ENCODE measurements around the gene ALDH16A1.

The ALDH16A1 gene

DNA sequence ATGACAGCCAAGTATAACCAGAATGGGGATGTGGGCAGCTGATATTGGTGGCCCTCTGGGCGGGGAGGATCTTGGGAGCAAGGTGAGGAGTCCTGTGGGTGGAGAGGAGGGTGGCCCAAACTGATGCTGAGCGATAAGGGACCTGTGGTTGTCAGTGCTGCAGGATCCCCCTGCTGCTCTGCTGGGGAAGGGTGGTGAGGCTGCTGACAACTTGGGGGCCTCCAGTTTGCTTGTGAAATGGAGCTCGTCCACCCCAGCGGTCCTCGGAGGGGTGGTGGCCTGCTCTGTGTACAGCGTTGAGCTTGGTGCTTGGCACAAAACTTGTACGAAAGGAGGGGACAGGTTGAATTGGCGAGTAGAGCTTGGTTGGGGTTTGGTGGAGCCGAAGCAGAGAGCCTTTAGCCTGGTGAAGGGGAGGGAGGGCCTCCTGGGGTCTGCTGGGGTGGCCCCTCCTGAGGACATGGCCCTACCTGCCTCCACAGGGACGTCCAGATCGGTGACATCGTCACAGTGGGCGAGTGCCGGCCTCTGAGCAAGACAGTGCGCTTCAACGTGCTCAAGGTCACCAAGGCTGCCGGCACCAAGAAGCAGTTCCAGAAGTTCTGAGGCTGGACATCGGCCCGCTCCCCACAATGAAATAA is 46.1 kb downstream of the ALDH16A1 start:
- no peak for DNase-seq (ENCODE audit: extremely low spot score, insufficient read length, low read depth)
- no peak for FAIRE-seq

DNA sequence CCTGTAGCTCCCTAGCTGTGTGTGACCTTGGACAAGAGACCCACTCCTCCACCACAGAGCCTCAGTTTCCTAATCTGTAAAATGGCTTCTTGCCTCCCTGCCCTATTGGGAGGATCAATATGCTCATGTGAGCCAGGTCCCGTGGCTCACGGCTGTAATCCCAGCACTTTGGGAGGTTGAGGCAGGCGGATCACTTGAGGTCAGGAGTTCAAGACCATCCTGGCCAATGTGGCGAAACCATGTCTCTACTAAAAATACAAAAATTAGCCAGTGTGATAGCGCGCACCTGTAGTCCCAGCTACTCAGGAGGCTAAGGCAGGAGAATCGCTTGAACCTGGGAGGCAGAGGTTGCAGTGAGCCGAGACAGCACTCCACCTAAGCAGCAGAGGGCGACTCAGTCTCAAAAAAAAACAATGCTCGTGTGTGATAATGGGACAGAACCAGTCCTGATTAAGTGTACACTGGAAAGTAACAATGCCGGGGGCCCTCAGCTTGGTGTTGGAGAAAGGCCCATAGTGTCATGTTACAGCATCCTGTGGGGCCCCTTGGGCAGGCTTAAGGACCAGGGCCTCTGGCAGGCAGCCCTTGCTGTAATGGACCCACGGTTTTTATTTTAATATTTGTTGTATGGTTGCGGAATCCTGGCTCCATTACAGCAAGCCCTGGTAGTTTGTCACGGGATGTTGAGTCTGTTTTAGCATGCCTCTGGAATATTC is 50.0 kb downstream of the ALDH16A1 start:
- no peak for FAIRE-seq
- DNase-seq (ENCODE audit: extremely low spot score, insufficient read length, low read depth), result no peak

DNA sequence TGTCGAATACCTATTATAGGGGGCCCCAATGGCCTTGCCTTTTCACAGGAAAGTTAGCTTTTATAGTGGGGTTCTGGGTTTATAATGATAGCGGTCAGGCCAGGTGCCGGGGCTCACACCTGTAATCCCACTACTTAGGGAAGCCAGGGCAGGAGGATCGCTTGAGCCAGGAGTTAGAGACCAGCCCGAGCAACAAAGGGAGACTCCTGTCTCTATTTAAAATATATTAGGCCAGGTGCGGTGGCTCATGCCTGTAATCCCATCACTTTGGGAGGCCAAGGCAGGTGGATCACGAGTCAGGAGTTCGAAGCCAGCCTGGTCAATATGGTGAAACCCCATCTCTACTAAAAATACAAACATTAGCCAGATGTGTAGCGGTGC is 50.5 kb downstream of the ALDH16A1 start:
- no peak for DNase-seq (ENCODE audit: extremely low spot score, insufficient read length, low read depth)
- FAIRE-seq, result no peak

DNA sequence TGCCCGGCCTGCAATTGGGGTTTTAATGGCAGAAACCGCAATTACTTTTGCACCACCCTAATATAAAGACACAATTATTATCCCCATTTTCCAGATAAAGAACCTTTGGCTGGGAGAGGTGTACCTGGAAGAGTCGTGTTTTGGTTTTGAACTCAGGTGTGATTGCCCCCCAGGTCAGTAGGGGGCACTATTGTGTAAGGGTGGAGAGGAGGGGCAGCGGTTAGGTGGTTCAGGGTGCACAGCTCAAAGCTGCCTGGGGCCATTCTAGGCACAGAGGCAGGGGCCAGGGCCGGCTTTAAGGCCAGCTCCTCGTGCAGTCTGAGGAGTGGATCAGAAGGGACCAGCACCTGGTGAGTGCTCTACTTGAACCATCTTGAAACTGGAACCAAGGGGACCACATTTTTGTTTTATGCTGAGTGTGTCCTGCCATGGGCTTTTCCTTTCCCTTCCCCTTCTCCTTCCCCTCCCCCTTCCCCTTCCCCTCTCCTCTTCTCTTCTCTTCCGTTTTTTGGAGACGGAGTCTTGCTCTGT is 53.6 kb downstream of the ALDH16A1 start:
- DNase-seq (ENCODE audit: extremely low spot score, insufficient read length, low read depth), result peak; percentile 59
- peak; percentile 92 for FAIRE-seq

DNA sequence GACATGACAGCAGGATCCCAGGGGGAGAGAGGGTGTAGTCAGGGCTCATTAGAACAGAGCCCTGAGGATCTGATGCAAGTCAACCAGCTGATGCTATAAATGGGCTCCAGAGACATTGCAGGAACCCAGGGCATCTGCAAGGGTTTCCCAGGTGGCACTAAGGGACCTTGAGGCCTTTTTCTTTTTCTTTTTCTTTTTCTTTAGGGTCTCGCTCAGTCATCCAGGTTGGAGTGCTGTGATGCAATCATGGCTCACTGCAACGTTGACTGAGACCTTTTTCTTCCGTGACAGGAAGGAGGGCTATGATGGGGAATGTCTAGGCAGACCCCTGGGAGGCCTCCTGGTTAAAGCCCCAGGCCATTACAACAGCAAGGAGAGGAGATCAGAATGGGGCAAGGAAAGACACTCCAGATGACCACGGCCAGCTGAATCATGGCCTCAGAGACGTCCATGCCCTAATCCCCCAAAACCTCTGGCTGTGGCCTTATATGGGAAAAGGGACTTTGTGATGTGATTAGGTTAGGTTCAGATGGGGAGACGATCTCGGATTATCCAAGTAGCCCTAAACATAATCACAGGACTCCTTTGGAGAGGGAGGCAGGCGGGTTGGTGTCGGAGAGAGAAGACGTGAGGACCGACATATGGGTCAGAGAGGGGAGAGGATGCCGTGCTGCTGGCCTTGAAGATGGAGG is 54.9 kb downstream of the ALDH16A1 start:
- FAIRE-seq, result no peak
- DNase-seq (ENCODE audit: extremely low spot score, insufficient read length, low read depth), result no peak

DNA sequence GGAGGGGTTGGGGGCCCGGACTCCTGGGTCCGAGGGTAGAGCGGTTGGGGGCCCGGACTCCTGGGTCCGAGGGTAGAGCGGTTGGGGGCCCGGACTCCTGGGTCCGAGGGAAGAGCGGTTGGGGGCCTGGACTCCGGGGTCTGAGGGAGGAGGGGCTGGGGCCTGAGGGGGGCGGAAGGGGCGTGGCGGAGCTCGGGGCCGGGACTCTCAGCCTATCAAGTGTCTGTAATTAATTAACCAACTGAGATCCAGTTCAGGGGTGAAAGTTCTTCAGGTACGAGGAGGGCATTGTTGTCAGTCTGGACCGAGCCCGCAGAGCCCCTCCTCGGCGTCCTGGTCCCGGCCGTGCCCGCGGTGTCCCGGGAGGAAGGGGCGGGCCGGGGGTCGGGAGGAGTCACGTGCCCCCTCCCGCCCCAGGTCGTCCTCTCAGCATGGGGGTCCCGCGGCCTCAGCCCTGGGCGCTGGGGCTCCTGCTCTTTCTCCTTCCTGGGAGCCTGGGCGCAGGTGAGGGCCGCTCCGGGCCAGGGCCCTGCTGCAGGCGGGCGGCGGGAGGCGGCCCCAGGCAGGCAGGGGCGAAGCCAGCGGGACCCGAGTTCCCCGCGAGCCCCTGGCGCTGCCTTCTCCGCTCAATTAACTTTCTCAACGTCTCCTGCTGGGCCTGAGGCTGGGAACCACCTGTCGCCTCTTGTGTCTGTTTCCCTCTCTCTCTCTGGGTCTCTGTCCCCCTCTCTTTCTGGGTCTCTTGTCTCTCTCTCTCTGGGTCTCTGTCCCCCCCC is 60.1 kb downstream of the ALDH16A1 start:
- DNase-seq (ENCODE audit: extremely low spot score, insufficient read length, low read depth), result no peak
- FAIRE-seq, result no peak

DNA sequence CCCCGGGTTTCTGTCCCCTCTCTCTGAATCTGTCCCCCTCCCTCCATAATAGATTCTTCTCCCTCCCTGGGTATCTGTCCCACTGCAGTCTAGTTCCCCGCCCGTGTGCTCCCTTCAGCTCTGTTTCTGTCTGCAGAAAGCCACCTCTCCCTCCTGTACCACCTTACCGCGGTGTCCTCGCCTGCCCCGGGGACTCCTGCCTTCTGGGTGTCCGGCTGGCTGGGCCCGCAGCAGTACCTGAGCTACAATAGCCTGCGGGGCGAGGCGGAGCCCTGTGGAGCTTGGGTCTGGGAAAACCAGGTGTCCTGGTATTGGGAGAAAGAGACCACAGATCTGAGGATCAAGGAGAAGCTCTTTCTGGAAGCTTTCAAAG is 60.7 kb downstream of the ALDH16A1 start:
- FAIRE-seq, result no peak
- no peak for DNase-seq (ENCODE audit: extremely low spot score, insufficient read length, low read depth)

DNA sequence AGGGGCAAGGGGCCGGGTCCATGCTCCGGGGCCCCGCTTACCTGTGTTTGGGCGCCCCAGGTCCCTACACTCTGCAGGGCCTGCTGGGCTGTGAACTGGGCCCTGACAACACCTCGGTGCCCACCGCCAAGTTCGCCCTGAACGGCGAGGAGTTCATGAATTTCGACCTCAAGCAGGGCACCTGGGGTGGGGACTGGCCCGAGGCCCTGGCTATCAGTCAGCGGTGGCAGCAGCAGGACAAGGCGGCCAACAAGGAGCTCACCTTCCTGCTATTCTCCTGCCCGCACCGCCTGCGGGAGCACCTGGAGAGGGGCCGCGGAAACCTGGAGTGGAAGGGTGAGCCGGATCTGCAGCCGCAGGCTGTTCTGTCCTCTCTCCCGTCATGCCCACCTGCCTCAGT is 61.1 kb downstream of the ALDH16A1 start:
- no peak for DNase-seq (ENCODE audit: extremely low spot score, insufficient read length, low read depth)
- no peak for FAIRE-seq

DNA sequence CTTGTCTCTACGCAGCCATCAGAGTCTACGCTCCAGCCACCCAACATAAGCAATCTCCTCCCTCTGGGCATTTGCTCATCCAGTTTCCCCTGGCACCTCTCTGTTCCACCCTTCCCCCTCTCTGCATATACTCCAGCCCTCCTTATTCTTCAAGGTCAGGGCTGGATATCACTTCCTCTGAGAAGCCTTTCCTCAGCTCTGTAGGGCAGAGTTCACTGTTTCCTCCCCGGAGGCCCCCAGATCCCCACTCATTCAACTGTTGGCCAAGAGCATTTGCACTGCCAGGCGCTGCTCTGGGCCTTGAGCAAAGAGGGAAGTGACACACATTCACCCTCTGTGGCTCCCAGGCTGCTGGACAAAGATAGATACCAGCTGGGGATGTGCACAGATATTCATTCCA is 62.7 kb downstream of the ALDH16A1 start:
- no peak for DNase-seq (ENCODE audit: extremely low spot score, insufficient read length, low read depth)
- no peak for FAIRE-seq

DNA sequence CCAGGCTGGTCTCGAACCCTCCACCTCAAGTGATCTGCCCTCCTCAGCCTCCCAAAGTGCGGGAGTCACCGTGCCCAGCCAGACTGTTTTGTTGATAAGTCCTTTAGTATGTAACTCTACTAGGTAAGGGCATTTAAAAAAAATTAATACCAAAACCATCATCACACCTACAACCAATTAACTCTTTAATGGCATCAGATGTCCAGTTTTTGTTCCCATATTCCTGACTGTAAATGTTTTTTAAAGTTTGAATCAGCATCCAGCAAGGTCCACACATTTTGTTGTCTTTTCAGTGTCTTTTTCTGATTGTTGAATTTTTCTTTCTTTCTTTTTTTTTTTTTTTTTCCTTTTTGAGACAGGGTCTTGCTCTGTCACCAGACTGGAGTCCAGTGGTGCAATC is 65.0 kb downstream of the ALDH16A1 start:
- DNase-seq (ENCODE audit: extremely low spot score, insufficient read length, low read depth) (no peak), FAIRE-seq (no peak)

Data from GM18507 (cell line).